Measurements from ENCODE around the gene MFSD6L.

MFSD6L gene

GRCh38 chr17:8798846-8799569 lies at the start of gene MFSD6L:
TSS of gene MFSD6L (minus strand) at chr17:8799365. CDS start at chr17:8799120, 245 bp downstream.
- DNase-seq = no peak

GRCh38 chr17:8847891-8848290 lies 48.7 kb upstream of the MFSD6L start:
- DNase-seq = no peak

GRCh38 chr17:8846768-8847211 lies 47.6 kb upstream of the MFSD6L start:
- no peak for DNase-seq

- DNase-seq = no peak
These were observed 45.4 kb upstream of the MFSD6L start for GRCh38 chr17:8844229-8845218.

- no peak for DNase-seq
These were observed 44.2 kb upstream of the MFSD6L start for GRCh38 chr17:8843344-8843743.

- no peak for DNase-seq
These were observed 42.7 kb upstream of the MFSD6L start for GRCh38 chr17:8841844-8842243.

- DNase-seq = no peak
These were observed 40.3 kb upstream of the MFSD6L start for GRCh38 chr17:8839410-8839935.

GRCh38 chr17:8838551-8839095 lies 39.5 kb upstream of the MFSD6L start:
- DNase-seq = no peak

- DNase-seq = no peak
These were observed 38.5 kb upstream of the MFSD6L start for GRCh38 chr17:8837563-8838075.

GRCh38 chr17:8836821-8837562 lies 37.8 kb upstream of the MFSD6L start:
- no peak for DNase-seq

GRCh38 chr17:8835631-8836364 lies 36.6 kb upstream of the MFSD6L start:
- DNase-seq = no peak

- DNase-seq = no peak
These were observed 35.9 kb upstream of the MFSD6L start for GRCh38 chr17:8835106-8835505.

GRCh38 chr17:8832711-8833352 lies 33.7 kb upstream of the MFSD6L start:
- peak; percentile 28 for DNase-seq

GRCh38 chr17:8831234-8831849 lies 32.2 kb upstream of the MFSD6L start:
- DNase-seq = no peak

GRCh38 chr17:8830141-8830540 lies 31.0 kb upstream of the MFSD6L start:
- DNase-seq = no peak

- no peak for DNase-seq
These were observed 30.1 kb upstream of the MFSD6L start for GRCh38 chr17:8829036-8829941.

- no peak for DNase-seq
These were observed 29.3 kb upstream of the MFSD6L start for GRCh38 chr17:8828517-8828875.

- DNase-seq = no peak
These were observed 27.8 kb upstream of the MFSD6L start for GRCh38 chr17:8826808-8827435.

GRCh38 chr17:8825802-8826201 lies 26.6 kb upstream of the MFSD6L start:
- DNase-seq = no peak
